IMR-90 (cell line): ENCODE results near the gene TDRD3. TPM values are rescaled to one million over a fixed set of nuclear protein-coding genes. Genes with fewer than 3 reads are reported as not detected.

Experiments used
- ATAC-seq: fragments of 200-7000 bp; cut with Tn5 transposase; 2 replicates; pipeline ENCODE4 v1.9.1; 2020; ENCODE audit warnings: low read depth, mild to moderate bottlenecking, moderate library complexity
- BruUV-seq: library from RNA; stranded (reverse); fragments of 400-500 nt; replicated peaks from 2 replicates; lab custom pipeline; 2021; lab: Mats Ljungman, UMichigan
- CTCF ChIA-PET: fragments of 300-600 bp; formaldehyde crosslinking; extraction: SDS; loops from one replicate; lab custom pipeline; 2021; ENCODE audit warnings: antibody characterized with exemption; lab: Yijun Ruan, JAX
- POLR2A ChIA-PET: fragments of 300-600 bp; sonication (Branson Sonifier 250); formaldehyde crosslinking; loops from one replicate; lab custom pipeline; 2022; ENCODE audit warnings: antibody characterized with exemption; ENCODE audit not compliant: unreplicated experiment; lab: Charles Lee
- DNase-seq: peaks from one replicate; pipeline ENCODE4 v3.0.0; 2013
- H2AFZ ChIP-seq: replicated peaks from 2 replicates; pipeline ENCODE3; 2013; ENCODE audit warnings: low read length, mild to moderate bottlenecking; ENCODE audit not compliant: poor library complexity
- H2AK5ac ChIP-seq: 2 replicates; pipeline ENCODE4 v1.6.1; 2013; ENCODE audit warnings: low read depth, low read length, inconsistent platforms
- H2AK9ac ChIP-seq: replicated peaks from 2 replicates; pipeline ENCODE3; 2013; ENCODE audit warnings: mild to moderate bottlenecking, low read depth, low read length, moderate library complexity; ENCODE audit not compliant: poor library complexity
- H2BK120ac ChIP-seq: 2 replicates; pipeline ENCODE4 v1.6.1; 2013; ENCODE audit warnings: low read depth, low read length, inconsistent platforms
- H2BK15ac ChIP-seq: 3 replicates; pipeline ENCODE4 v1.6.1; 2013; ENCODE audit warnings: low read depth, low read length, inconsistent platforms
- H2BK20ac ChIP-seq: 2 replicates; pipeline ENCODE4 v1.6.1; 2013; ENCODE audit warnings: low read depth, mild to moderate bottlenecking, inconsistent platforms, low read length, moderate library complexity
- H2BK5ac ChIP-seq: 2 replicates; pipeline ENCODE4 v1.6.1; 2013; ENCODE audit warnings: mild to moderate bottlenecking, low read depth, low read length, inconsistent platforms; ENCODE audit not compliant: poor library complexity, severe bottlenecking
- H3K14ac ChIP-seq: replicated peaks from 2 replicates; pipeline ENCODE4 v1.6.1; 2013; ENCODE audit warnings: low read depth, low read length, inconsistent platforms
- H3K18ac ChIP-seq: 2 replicates; pipeline ENCODE4 v1.6.1; 2013; ENCODE audit warnings: low read depth, low read length, control low read depth
- H3K23ac ChIP-seq: 2 replicates; pipeline ENCODE4 v1.6.1; 2013; ENCODE audit warnings: low read depth, low read length, inconsistent platforms
- H3K27ac ChIP-seq: 2 replicates; pipeline ENCODE4 v1.5.1; 2013; ENCODE audit warnings: mild to moderate bottlenecking, control low read depth, low read length; ENCODE audit not compliant: insufficient read depth
- H3K27me3 ChIP-seq: 2 replicates; pipeline ENCODE4 v1.6.1; 2013; ENCODE audit warnings: low read length; ENCODE audit not compliant: control insufficient read depth, insufficient read depth
- H3K36me3 ChIP-seq: 2 replicates; pipeline ENCODE4 v1.6.1; 2013; ENCODE audit warnings: low read length, mixed read lengths; ENCODE audit not compliant: control insufficient read depth, insufficient read depth
- H3K4ac ChIP-seq: 2 replicates; pipeline ENCODE4 v1.6.1; 2013; ENCODE audit warnings: low read depth, low read length, inconsistent platforms
- H3K4me1 ChIP-seq: 2 replicates; pipeline ENCODE4 v1.6.1; 2013; ENCODE audit warnings: low read length, mixed read lengths; ENCODE audit not compliant: control insufficient read depth, insufficient read depth
- H3K4me2 ChIP-seq: 2 replicates; pipeline ENCODE4 v1.6.1; 2013; ENCODE audit warnings: low read depth, mild to moderate bottlenecking, control low read depth, low read length, moderate library complexity
- H3K4me3 ChIP-seq: 2 replicates; pipeline ENCODE4 v1.5.1; 2013; ENCODE audit warnings: low read depth, mild to moderate bottlenecking, control low read depth, low read length, moderate library complexity; ENCODE audit not compliant: insufficient read depth
- H3K56ac ChIP-seq: 2 replicates; pipeline ENCODE4 v1.6.1; 2013; ENCODE audit warnings: low read length, inconsistent platforms; ENCODE audit not compliant: insufficient read depth; ENCODE audit errors: extremely low read depth
- H3K79me1 ChIP-seq, 2 experiments: 2 replicates each; pipeline ENCODE4 v1.6.1; 2013; ENCODE audit warnings: low read length in 2 of 2, inconsistent platforms in 1 of 2, low read depth in 1 of 2
- H3K9ac ChIP-seq: 2 replicates; pipeline ENCODE4 v1.6.1; 2013; ENCODE audit warnings: low read depth, low read length, control low read depth
- H3K9me1 ChIP-seq: 2 replicates; pipeline ENCODE4 v1.6.1; 2013; ENCODE audit warnings: low read length, inconsistent platforms; ENCODE audit not compliant: insufficient read depth
- H3K9me3 ChIP-seq: 2 replicates; pipeline ENCODE4 v1.6.1; 2013; ENCODE audit warnings: low read length; ENCODE audit not compliant: control insufficient read depth, insufficient read depth
- H4K20me1 ChIP-seq: 2 replicates; pipeline ENCODE4 v1.6.1; 2013; ENCODE audit warnings: low read length, inconsistent platforms; ENCODE audit not compliant: insufficient read depth
- H4K5ac ChIP-seq: 2 replicates; pipeline ENCODE4 v1.6.1; 2013; ENCODE audit warnings: mild to moderate bottlenecking, low read depth, low read length, control low read depth
- H4K8ac ChIP-seq, 2 experiments: 2 replicates each; pipeline ENCODE4 v1.6.1; 2013; ENCODE audit warnings: low read depth in 2 of 2, low read length in 2 of 2, control low read depth in 1 of 2, inconsistent platforms in 1 of 2
- H4K91ac ChIP-seq: 2 replicates; pipeline ENCODE4 v1.6.1; 2013; ENCODE audit warnings: low read depth, low read length, inconsistent platforms; ENCODE audit not compliant: insufficient read depth
- BHLHE40 ChIP-seq: fragments of 150-350 bp; IDR thresholded peaks from 2 replicates; pipeline ENCODE4 v1.6.1; 2016; ENCODE audit warnings: mild to moderate bottlenecking, low read depth, low read length
- CEBPB ChIP-seq: IDR thresholded peaks from 2 replicates; pipeline ENCODE4 v1.6.1; 2012; ENCODE audit warnings: low read depth, low read length, improper control_type of control experiment
- CHD1 ChIP-seq: IDR thresholded peaks from 2 replicates; pipeline ENCODE4 v1.6.1; 2012; ENCODE audit warnings: low read depth, low read length, improper control_type of control experiment
- ELK1 ChIP-seq: fragments of 150-350 bp; IDR thresholded peaks from 2 replicates; pipeline ENCODE4 v1.6.1; 2016; ENCODE audit warnings: low read depth, mild to moderate bottlenecking, low read length, moderate library complexity, borderline replicate concordance
- FOS ChIP-seq: fragments of 150-350 bp; IDR thresholded peaks from 2 replicates; pipeline ENCODE4 v1.6.1; 2016; ENCODE audit warnings: low read depth, low read length
- MAFK ChIP-seq: IDR thresholded peaks from 2 replicates; pipeline ENCODE4 v1.6.1; 2012; ENCODE audit warnings: low read depth, low read length, improper control_type of control experiment
- MAZ ChIP-seq: IDR thresholded peaks from 2 replicates; pipeline ENCODE4 v1.6.1; 2012; ENCODE audit warnings: low read depth, mild to moderate bottlenecking, low read length, improper control_type of control experiment, moderate library complexity, borderline replicate concordance
- MXI1 ChIP-seq: IDR thresholded peaks from 2 replicates; pipeline ENCODE4 v1.6.1; 2012; ENCODE audit warnings: low read depth, mild to moderate bottlenecking, low read length, moderate library complexity, borderline replicate concordance
- NFE2L2 ChIP-seq: fragments of 150-350 bp; IDR thresholded peaks from 2 replicates; pipeline ENCODE4 v1.6.1; 2016; ENCODE audit warnings: low read depth, mild to moderate bottlenecking, low read length
- POLR2A ChIP-seq: IDR thresholded peaks from 2 replicates; pipeline ENCODE4 v1.6.1; 2012; ENCODE audit warnings: mild to moderate bottlenecking, low read depth, low read length
- RAD21 ChIP-seq: IDR thresholded peaks from 2 replicates; pipeline ENCODE4 v1.6.1; 2012; ENCODE audit warnings: low read length, improper control_type of control experiment
- RCOR1 ChIP-seq: IDR thresholded peaks from 2 replicates; pipeline ENCODE4 v1.6.1; 2012; ENCODE audit warnings: mild to moderate bottlenecking, low read length, improper control_type of control experiment; ENCODE audit not compliant: insufficient replicate concordance
- RFX5 ChIP-seq: IDR thresholded peaks from 2 replicates; pipeline ENCODE4 v1.8.0; 2012; ENCODE audit warnings: low read depth, mild to moderate bottlenecking, low read length, moderate library complexity
- SMC3 ChIP-seq: fragments of 150-350 bp; IDR thresholded peaks from 2 replicates; pipeline ENCODE4 v1.6.1; 2016; ENCODE audit warnings: low read depth, mild to moderate bottlenecking, antibody characterized with exemption, low read length, moderate library complexity
- WGBS, 2 experiments: methylation state at CpG; one replicate each; pipeline versions ENCODE4 v1.1.5 to v1.1.7; 2013; ENCODE audit warnings: missing lambda C conversion rate in 2 of 2; ENCODE audit not compliant: insufficient read length in 1 of 2; ENCODE audit errors: extremely low coverage in 2 of 2; 5-methylcytosine and 5-hydroxymethylcytosine counted together
- dilution Hi-C: fragments of 300-500 bp; cut with HindIII; formaldehyde crosslinking; loops from one replicate; pipeline ENCODE4 v1.14.3; 2018; ENCODE audit warnings: low sequenced_read_pairs; ENCODE audit not compliant: unreplicated experiment
- in situ Hi-C: fragments of 300-500 bp; cut with MboI; formaldehyde crosslinking; loops from 3 replicates; pipeline ENCODE4 v1.14.3; 2019; ENCODE audit warnings: low sequenced_read_pairs, inconsistent platforms, mixed read lengths
- intact Hi-C: fragments of 100-400 bp; cut with micrococcal nuclease; formaldehyde crosslinking; loops from 2 replicates; pipeline ENCODE4 v1.10.0; 2022
- polyA plus RNA-seq, 3 experiments: library from polyadenylated mRNA; depleted of rRNA; stranded (reverse); fragments of >200 nt; gene quantifications; 2 replicates each; pipeline ENCODE4 v1.2.3, GENCODE V29; 2012; ENCODE audit warnings: low replicate concordance in 1 of 3
- total RNA-seq: library from RNA; depleted of rRNA; stranded (reverse); fragments of >200 nt; gene quantifications from 2 replicates; pipeline ENCODE4 v1.2.3, GENCODE V29; 2012
- TF ChIP-seq, protein P1 (sequence below): fragments of 150-350 bp; IDR thresholded peaks from 2 replicates; pipeline ENCODE4 v1.6.1; 2017; ENCODE audit warnings: mild to moderate bottlenecking, antibody characterized with exemption, low read length, low read depth
- TF ChIP-seq, protein P2 (sequence below): conservative IDR thresholded peaks from 2 replicates; pipeline ENCODE4 v1.5.1; 2012; ENCODE audit warnings: mild to moderate bottlenecking, low read depth, low read length, improper control_type of control experiment

TDRD3 gene
- total and polyA plus RNA-seq, 2 of the 4 experiments (the other 2 are of a cell fraction): 3.9 to 12.0 TPM

DNA sequence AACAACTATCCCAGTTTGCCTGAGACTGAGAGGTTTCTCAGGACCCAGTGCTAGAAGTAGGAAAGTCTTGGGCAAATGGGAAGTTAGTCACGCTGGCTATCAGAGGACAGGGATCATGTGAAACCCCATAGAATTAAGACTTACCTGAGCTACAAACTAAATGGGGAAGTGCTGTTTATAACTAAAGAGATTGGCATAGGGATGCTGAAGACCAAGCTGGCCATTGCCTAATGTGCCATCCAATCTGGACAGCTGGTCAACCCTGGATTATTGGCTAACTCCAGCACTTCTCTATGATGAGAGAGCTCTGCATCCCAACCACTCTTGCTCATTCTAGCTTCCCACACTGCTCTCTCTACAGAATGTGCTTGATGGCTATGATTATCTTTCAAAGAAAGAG, 216.1 kb downstream of the TDRD3 start:
- H3K27me3 ChIP-seq: peaks cover 3% of the 10 kb centered on the region; the same call in 1 of the 2 replicates

More for the DNA sequence above, 216.1 kb downstream of the TDRD3 start:
- in situ Hi-C loops (loop anchor here (10.0 kb wide), 1 partner anchor 138 kb away; no protein-coding TSS in a partner anchor), dilution Hi-C loops (no loop called here), intact Hi-C loops (no loop called here)
- Histone ChIP-seq H3K9me3 (no peaks in the 10 kb centered on the region), H3K9me1 (no peaks in the 10 kb centered on the region), H2BK5ac (no peak overlapping the region), H3K14ac (no peak overlapping the region), H2AK9ac (no peak overlapping the region), H3K4me2 (no peak overlapping the region), H3K4me1 (no peaks in the 10 kb centered on the region), H3K56ac (no peak overlapping the region), H3K27ac (no peak overlapping the region), H3K4ac (no peak overlapping the region), H2BK120ac (no peak overlapping the region), H3K9ac (no peak overlapping the region), H4K91ac (no peak overlapping the region), H3K23ac (no peak overlapping the region), H4K20me1 (no peaks in the 10 kb centered on the region), H2AK5ac (no peak overlapping the region), H3K4me3 (no peak overlapping the region), H4K5ac (no peak overlapping the region), H3K36me3 (no peaks in the 10 kb centered on the region), H2BK20ac (no peak overlapping the region), H3K79me1 (no peaks in the 10 kb centered on the region), H4K8ac (no peak overlapping the region), H3K18ac (no peak overlapping the region), H2BK15ac (no peak overlapping the region), H2AFZ (no peak overlapping the region)
- no CpG with 5 or more reads among the region's 1 CpG for WGBS, 2 experiments
- ChIA-PET CTCF (interaction anchor here (0.6 kb wide), 1 partner anchor 33 kb away, joined by 3 read pairs; no protein-coding TSS in a partner anchor), POLR2A (no interaction called here)
- DNase-seq (no peak), ATAC-seq (no peak)
- no peak for TF ChIP-seq MAZ
- no peak for TF ChIP-seq SMC3
- TF ChIP-seq CEBPB: no peak
- TF ChIP-seq ELK1: no peak
- TF ChIP-seq RFX5: no peak
- TF ChIP-seq FOS: no peak
- no peak for TF ChIP-seq BHLHE40
- no peak for TF ChIP-seq RCOR1
- no peak for TF ChIP-seq MXI1
- TF ChIP-seq, protein P1, sequence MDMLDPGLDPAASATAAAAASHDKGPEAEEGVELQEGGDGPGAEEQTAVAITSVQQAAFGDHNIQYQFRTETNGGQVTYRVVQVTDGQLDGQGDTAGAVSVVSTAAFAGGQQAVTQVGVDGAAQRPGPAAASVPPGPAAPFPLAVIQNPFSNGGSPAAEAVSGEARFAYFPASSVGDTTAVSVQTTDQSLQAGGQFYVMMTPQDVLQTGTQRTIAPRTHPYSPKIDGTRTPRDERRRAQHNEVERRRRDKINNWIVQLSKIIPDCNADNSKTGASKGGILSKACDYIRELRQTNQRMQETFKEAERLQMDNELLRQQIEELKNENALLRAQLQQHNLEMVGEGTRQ: no peak
- TF ChIP-seq, protein P2, sequence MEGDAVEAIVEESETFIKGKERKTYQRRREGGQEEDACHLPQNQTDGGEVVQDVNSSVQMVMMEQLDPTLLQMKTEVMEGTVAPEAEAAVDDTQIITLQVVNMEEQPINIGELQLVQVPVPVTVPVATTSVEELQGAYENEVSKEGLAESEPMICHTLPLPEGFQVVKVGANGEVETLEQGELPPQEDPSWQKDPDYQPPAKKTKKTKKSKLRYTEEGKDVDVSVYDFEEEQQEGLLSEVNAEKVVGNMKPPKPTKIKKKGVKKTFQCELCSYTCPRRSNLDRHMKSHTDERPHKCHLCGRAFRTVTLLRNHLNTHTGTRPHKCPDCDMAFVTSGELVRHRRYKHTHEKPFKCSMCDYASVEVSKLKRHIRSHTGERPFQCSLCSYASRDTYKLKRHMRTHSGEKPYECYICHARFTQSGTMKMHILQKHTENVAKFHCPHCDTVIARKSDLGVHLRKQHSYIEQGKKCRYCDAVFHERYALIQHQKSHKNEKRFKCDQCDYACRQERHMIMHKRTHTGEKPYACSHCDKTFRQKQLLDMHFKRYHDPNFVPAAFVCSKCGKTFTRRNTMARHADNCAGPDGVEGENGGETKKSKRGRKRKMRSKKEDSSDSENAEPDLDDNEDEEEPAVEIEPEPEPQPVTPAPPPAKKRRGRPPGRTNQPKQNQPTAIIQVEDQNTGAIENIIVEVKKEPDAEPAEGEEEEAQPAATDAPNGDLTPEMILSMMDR: no peak
- TF ChIP-seq CHD1: no peak
- no peak for TF ChIP-seq RAD21
- no peak for TF ChIP-seq MAFK
- TF ChIP-seq POLR2A: no peak
- no peak for TF ChIP-seq NFE2L2
- BruUV-seq: no TSS peak
